Measurements from ENCODE around the gene PRKCA.

- TF ChIP-seq, protein P1, sequence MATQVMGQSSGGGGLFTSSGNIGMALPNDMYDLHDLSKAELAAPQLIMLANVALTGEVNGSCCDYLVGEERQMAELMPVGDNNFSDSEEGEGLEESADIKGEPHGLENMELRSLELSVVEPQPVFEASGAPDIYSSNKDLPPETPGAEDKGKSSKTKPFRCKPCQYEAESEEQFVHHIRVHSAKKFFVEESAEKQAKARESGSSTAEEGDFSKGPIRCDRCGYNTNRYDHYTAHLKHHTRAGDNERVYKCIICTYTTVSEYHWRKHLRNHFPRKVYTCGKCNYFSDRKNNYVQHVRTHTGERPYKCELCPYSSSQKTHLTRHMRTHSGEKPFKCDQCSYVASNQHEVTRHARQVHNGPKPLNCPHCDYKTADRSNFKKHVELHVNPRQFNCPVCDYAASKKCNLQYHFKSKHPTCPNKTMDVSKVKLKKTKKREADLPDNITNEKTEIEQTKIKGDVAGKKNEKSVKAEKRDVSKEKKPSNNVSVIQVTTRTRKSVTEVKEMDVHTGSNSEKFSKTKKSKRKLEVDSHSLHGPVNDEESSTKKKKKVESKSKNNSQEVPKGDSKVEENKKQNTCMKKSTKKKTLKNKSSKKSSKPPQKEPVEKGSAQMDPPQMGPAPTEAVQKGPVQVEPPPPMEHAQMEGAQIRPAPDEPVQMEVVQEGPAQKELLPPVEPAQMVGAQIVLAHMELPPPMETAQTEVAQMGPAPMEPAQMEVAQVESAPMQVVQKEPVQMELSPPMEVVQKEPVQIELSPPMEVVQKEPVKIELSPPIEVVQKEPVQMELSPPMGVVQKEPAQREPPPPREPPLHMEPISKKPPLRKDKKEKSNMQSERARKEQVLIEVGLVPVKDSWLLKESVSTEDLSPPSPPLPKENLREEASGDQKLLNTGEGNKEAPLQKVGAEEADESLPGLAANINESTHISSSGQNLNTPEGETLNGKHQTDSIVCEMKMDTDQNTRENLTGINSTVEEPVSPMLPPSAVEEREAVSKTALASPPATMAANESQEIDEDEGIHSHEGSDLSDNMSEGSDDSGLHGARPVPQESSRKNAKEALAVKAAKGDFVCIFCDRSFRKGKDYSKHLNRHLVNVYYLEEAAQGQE (IDR thresholded peaks at IDR 0.05; ENCODE audit: insufficient replicate concordance, low read depth): no peak
- TF ChIP-seq CTCF (IDR thresholded peaks at IDR 0.05; ENCODE audit: insufficient read depth, low read length) (no peak), POLR2AphosphoS5 (IDR thresholded peaks at IDR 0.05; ENCODE audit: low read depth) (no peak), SPI1 (IDR thresholded peaks at IDR 0.05; ENCODE audit: borderline replicate concordance, low read depth) (no peak), GABPA (IDR thresholded peaks at IDR 0.05; ENCODE audit: low read depth) (no peak)
Observed at GRCh38 chr17:66450008-66450851, 147.8 kb downstream of the PRKCA start.

Measured in HL-60 (cell line).